NOMO-1 treated with DMSO at 0.1 percent for 48 hours (cell line): ENCODE results near the gene CRYZ.
"Not testable (repeated sequence)": the region's sequence is repeated elsewhere in the genome, so short reads cannot be mapped to it uniquely, and the experiment has no call there.

Experiments
- DNase-seq: peaks from one replicate; lab custom pipeline; 2025; ENCODE audit not compliant: unreplicated experiment; lab: John Stamatoyannopoulos, UW

CRYZ gene

GRCh38 chr1:74732960-74733603, at the start of gene CRYZ, which contains the start of gene TYW3:
Gene CRYZ, minus strand, starts transcription at chr1:74733050. Its CDS starts 8,229 bp downstream, at chr1:74724821.
Gene TYW3, plus strand, starts transcription at chr1:74733152. Its CDS starts 93 bp downstream, at chr1:74733245.
- peak; percentile 89 for DNase-seq

GRCh38 chr1:74780594-74780993, 47.7 kb upstream of the CRYZ start:
- DNase-seq = no peak

DNA sequence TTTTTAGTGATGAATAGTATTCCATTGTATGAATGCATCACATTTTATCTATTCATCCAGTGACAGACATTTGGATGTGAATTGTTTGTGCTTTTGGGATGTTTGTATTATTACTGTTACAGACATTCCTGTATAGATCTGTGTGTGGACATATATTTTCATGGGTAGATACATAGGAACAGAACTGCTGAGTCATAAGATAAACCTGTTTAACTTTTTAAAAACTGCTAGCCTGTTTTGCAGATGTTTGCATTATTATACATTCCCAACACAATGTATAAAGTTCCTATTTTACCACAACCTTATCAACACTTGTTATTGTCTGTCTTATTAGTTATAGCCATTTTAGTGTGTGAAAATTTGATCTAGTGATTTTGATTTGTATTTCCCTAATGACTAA, 46.9 kb upstream of the CRYZ start:
- DNase-seq = no peak

- no peak for DNase-seq
Measured at GRCh38 chr1:74777525-74777924, 44.7 kb upstream of the CRYZ start.

- DNase-seq = no peak
Measured at GRCh38 chr1:74775735-74776134, 42.9 kb upstream of the CRYZ start.

DNA sequence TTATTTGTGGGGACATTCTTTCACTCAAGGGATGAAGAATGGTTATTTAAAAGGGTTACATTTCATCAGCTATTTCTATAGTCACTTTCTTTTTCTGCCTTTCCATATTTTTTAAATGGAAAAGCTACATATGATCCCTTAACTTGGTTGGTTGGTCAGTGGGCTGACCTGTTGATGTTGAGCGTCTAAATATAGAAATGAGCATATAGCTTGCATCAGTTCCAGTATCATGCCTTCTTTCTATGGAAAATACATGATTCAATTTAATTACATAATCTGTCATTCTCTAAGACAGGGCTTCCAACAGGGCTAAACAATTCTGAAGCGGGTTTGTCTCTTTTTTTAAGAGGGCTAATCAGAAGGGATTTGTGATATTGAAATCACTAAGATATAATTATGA, 40.7 kb upstream of the CRYZ start:
- DNase-seq = no peak

GRCh38 chr1:74772945-74773344, 40.1 kb upstream of the CRYZ start:
- DNase-seq = peak; percentile 26

GRCh38 chr1:74771913-74772515, 39.2 kb upstream of the CRYZ start:
- DNase-seq = peak; percentile 29

DNA sequence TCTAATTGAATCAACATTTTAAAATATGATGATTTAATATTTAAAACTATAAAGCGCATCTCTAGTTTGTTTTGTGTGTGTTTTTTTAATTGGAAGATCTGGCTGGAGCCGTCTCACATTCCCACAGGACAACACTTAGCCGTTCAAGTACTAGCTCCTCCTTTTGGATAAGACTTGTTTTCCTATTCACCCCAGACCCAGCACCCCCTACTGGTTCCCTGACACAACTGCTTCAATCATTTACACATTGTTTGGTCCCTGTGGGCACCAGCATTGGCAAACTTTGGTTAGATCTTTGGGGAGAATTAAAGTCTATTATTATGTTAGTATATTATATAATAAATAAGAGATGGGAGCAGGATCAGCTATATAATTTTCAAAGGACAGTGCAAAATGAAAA, 34.6 kb upstream of the CRYZ start:
- no peak for DNase-seq

- DNase-seq = no peak
Measured at GRCh38 chr1:74766579-74766978, 33.7 kb upstream of the CRYZ start.

DNA sequence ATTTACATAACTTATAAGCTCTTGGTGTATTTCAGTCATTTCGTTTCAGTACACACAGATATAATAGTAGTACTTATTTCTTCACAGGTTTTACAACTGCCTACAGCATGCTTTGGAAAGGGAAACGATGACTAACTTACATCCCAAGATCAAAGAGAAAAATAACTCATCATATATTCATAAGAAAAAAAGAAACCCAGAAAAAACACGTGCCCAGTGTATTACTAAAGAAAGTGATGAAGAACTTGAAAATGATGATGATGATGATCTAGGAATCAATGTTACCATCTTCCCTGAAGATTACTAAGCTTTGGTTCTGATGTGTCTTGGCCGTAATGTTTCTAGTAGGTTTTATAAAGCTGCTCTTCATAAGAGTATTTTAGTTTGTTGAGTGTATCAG, 31.0 kb upstream of the CRYZ start:
- no peak for DNase-seq

GRCh38 chr1:74756650-74757049, 23.8 kb upstream of the CRYZ start:
- DNase-seq = not testable (repeated sequence)

DNA sequence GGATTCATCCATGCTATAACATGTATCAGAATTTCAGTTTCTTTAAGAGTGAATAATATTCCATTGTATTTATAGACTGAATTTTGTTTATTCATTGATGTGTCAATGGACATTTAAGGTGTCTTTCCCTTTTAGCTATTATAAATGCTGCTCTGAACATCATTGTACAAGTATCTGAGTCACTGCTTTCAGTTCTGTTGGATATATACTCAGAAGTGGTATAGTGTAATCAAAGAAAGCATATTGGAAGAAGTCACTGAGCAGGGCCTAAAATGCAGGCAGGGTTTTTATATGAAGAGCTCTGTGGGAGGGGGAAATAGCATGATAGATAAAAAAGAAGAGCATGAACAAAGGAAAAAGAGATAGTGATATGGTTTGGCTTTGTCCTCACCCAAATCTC, 22.6 kb upstream of the CRYZ start:
- no peak for DNase-seq

GRCh38 chr1:74753104-74753503, 20.3 kb upstream of the CRYZ start:
- DNase-seq = no peak

GRCh38 chr1:74748960-74749359, 16.1 kb upstream of the CRYZ start:
- no peak for DNase-seq

DNA sequence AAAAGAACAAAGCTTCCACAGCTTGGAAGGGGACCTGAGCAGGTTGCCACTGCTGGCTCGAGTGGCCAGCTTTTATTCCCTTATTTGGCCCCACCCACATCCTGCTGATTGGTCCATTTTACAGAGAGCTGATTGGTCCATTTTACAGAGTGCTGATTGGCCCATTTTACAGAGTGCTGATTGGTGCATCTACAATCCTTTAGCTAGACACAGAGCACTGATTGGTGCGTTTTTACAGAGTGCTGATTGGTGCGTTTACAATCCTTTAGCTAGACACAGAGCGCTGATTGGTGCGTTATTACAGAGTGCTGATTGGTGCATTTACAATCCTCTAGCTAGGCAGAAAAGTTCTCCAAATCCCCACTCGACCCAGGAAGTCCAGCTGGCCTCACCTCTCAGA, 12.4 kb upstream of the CRYZ start:
- not testable (repeated sequence) for DNase-seq

GRCh38 chr1:74740307-74740980, 7.6 kb upstream of the CRYZ start:
- DNase-seq = not testable (repeated sequence)

DNA sequence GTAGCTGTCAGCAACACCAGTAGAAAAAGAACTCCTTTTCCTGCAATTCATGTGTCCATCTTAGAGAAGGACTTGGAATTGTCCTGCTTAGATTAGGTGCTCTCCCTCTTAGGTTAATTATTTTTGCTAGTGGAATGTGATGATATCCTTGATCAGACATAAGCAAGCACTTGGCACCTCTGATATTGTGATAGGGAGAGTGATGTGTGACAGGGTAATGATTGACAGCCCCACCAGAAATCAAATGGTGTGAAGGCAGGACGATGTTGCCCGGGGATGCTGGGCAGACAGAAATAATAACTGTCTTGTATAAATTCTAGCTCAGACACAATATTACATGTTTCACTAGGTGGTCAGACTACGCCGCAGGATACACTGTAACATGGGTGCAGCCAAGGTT, 4.5 kb upstream of the CRYZ start:
- DNase-seq = no peak

DNA sequence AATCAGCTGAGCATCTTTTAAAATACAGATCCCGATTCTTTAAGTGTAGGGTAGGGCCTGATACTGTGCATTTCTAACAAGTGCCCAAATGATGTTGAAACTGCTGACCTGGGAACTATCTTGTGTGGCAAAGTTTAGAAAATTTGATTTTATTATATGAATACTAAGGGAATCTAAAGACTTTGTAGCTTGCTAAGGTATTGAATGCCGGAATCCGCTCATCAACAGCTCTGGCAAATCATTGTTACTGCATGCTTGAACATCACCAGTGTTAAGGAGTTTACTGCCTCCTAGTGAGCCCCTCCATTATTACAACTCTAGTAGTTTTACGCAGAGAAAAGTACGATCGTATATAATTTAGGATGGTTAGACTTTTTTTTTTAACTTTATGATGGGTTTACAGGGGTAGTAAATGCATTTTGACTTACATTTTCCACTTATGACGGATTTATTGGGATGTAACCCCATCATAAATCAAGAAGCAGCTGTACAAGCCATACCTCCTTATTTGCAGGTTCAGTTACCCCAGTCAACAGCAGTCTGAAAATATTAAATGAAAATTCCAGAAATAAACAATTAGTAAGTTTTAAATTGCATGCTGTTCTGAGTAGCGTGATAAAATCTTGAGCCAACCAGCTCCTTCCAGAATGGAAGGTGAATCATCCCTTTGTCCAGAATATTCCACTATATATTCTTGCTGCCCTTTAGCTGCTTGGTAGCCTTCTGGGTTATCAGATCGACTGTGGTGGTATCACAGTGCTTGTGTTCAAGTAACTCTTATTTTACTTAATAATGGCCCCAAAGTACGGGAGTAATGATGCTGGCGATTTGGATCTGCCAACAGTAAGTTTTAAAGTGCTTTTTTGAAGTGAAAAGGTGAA, 994 bp upstream of the CRYZ start:
- DNase-seq = peak; percentile 79

- not testable (repeated sequence) for DNase-seq
Measured at GRCh38 chr1:74732071-74732946, 541 bp downstream of the CRYZ start.
